ENCODE data around the gene GLRX2.

Gene GLRX2

DNA sequence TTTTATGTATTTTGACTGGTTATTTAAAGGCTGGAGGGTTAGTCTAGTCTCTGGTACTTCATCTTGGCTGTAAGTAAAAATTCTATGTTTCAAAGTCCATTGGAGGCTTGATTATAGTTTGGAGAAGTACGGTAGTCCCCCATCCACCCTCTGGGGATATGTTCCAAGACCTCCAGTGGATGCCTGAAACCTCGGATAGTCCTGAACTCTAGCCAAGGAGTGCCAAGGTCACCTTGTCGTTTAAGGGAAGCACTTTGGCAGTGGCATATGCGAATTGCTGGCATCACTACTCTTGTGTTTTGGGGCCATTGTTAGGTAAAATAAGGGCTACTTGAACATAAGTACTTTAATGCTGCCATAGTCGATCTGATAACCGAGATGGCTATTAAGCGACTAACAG is 35.0 kb upstream of the GLRX2 start:
- no peak overlapping the region for H3K4me2 ChIP-seq (ENCODE audit: low read depth, low read length, poor library complexity, severe bottlenecking)
- TF ChIP-seq, protein P1, sequence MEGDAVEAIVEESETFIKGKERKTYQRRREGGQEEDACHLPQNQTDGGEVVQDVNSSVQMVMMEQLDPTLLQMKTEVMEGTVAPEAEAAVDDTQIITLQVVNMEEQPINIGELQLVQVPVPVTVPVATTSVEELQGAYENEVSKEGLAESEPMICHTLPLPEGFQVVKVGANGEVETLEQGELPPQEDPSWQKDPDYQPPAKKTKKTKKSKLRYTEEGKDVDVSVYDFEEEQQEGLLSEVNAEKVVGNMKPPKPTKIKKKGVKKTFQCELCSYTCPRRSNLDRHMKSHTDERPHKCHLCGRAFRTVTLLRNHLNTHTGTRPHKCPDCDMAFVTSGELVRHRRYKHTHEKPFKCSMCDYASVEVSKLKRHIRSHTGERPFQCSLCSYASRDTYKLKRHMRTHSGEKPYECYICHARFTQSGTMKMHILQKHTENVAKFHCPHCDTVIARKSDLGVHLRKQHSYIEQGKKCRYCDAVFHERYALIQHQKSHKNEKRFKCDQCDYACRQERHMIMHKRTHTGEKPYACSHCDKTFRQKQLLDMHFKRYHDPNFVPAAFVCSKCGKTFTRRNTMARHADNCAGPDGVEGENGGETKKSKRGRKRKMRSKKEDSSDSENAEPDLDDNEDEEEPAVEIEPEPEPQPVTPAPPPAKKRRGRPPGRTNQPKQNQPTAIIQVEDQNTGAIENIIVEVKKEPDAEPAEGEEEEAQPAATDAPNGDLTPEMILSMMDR (IDR thresholded peaks at IDR 0.05; ENCODE audit: insufficient read depth, low read length, poor library complexity, severe bottlenecking), result no peak
- TF ChIP-seq EZH2phosphoT487 (conservative IDR thresholded peaks at IDR 0.05; ENCODE audit: low read length), result no peak
- no peak overlapping the region for H3K9ac ChIP-seq (ENCODE audit: low read length)
- no peak overlapping the region for H3K4me3 ChIP-seq (ENCODE audit: insufficient read depth, low read length, poor library complexity, severe bottlenecking)
- no peaks in the 10 kb centered on the region for H3K9me2 ChIP-seq (replicated peaks; ENCODE audit: insufficient read depth, low read length)
- no peaks in the 10 kb centered on the region for H3K27me3 ChIP-seq (ENCODE audit: low read length)
- H3K9me3 ChIP-seq (ENCODE audit: insufficient read depth, low read length), result no peaks in the 10 kb centered on the region
- H3K79me2 ChIP-seq (ENCODE audit: insufficient read depth, low read length), result peaks cover 38% of the 10 kb centered on the region
- H4K20me1 ChIP-seq (ENCODE audit: low read depth, low read length), result no peaks in the 10 kb centered on the region
- no peak overlapping the region for H2AFZ ChIP-seq (ENCODE audit: low read depth, low read length, severe bottlenecking)
- H3K27ac ChIP-seq (ENCODE audit: low read depth, low read length), result no peak overlapping the region
- H3F3A ChIP-seq (ENCODE audit: insufficient read depth), result peaks cover 6% of the 10 kb centered on the region; the same call in 1 of the 2 replicates
- peaks cover 58% of the 10 kb centered on the region for H3K36me3 ChIP-seq (ENCODE audit: low read length)

DNA sequence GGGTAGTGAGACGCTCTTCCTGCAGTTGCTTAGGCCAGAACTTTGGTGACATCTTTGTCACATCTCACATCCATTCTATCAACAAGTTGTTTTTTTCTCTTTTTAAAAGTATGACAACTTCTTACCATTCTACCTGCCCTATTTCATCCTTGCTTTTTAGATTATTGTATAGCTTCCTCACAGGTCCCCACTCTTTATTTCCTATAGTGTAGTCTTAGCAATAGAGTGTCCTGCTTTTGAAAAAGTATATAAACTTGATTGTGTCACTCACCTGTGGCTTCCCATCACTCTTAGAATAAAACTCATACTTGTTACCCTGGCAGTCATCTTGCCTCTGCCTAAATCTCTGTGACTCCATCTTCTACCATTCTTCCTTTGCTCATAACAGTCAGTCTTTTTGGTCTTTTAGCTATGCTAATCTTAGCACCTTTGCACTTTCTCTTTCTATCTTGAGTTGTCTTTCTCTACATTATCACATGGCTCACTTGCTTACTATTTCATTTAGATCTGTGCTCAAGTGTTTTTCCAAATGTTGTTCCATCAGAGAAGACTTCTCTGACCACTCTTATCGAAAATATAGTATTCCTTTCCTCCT is 26.1 kb upstream of the GLRX2 start:
- Histone ChIP-seq H3K4me2 (ENCODE audit: low read depth, low read length, poor library complexity, severe bottlenecking) (no peak overlapping the region), H3K27ac (ENCODE audit: low read depth, low read length) (no peak overlapping the region), H3K4me3 (ENCODE audit: insufficient read depth, low read length, poor library complexity, severe bottlenecking) (no peak overlapping the region), H3K79me2 (ENCODE audit: insufficient read depth, low read length) (peaks cover 71% of the 10 kb centered on the region), H3K9me2 (replicated peaks; ENCODE audit: insufficient read depth, low read length) (no peaks in the 10 kb centered on the region), H2AFZ (ENCODE audit: low read depth, low read length, severe bottlenecking) (no peak overlapping the region), H3K27me3 (ENCODE audit: low read length) (no peaks in the 10 kb centered on the region), H3F3A (ENCODE audit: insufficient read depth) (no peaks in the 10 kb centered on the region), H3K9ac (ENCODE audit: low read length) (no peak overlapping the region), H3K36me3 (ENCODE audit: low read length) (peaks cover 54% of the 10 kb centered on the region), H3K9me3 (ENCODE audit: insufficient read depth, low read length) (no peaks in the 10 kb centered on the region), H4K20me1 (ENCODE audit: low read depth, low read length) (no peaks in the 10 kb centered on the region; the same call in 1 of the 2 replicates)
- TF ChIP-seq, protein P1 (IDR thresholded peaks at IDR 0.05; ENCODE audit: insufficient read depth, low read length, poor library complexity, severe bottlenecking), result no peak
- TF ChIP-seq EZH2phosphoT487 (conservative IDR thresholded peaks at IDR 0.05; ENCODE audit: low read length), result no peak

DNA sequence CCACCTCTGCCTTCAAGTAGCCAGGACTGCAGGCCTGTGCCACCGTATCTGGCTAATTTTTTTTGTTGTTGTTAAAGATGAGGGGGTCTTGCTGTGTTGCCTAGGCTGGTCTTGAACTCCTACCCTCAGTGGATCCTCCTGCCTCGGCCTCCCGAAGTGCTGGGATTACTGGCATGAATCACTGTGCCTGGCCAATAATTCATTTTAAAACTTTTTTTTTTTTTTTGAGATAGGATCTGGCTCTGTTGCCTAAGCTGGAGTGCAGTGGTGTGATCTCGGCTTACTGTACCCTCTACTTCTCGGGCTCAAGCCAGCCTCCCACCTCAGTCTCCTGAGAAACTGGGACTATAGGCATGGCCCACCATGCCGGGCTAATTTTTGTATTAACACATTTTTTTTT is 20.2 kb upstream of the GLRX2 start:
- H3K4me3 ChIP-seq (ENCODE audit: insufficient read depth, low read length, poor library complexity, severe bottlenecking), result no peak overlapping the region
- H2AFZ ChIP-seq (ENCODE audit: low read depth, low read length, severe bottlenecking), result no peak overlapping the region
- peaks cover 10% of the 10 kb centered on the region; the same call in 1 of the 2 replicates for H4K20me1 ChIP-seq (ENCODE audit: low read depth, low read length)
- peaks cover 22% of the 10 kb centered on the region; the same call in 1 of the 2 replicates for H3K36me3 ChIP-seq (ENCODE audit: low read length)
- H3K27ac ChIP-seq (ENCODE audit: low read depth, low read length), result no peak overlapping the region
- H3K9me3 ChIP-seq (ENCODE audit: insufficient read depth, low read length), result no peaks in the 10 kb centered on the region
- H3K79me2 ChIP-seq (ENCODE audit: insufficient read depth, low read length), result peaks cover 70% of the 10 kb centered on the region
- H3K9ac ChIP-seq (ENCODE audit: low read length), result no peak overlapping the region
- H3K4me2 ChIP-seq (ENCODE audit: low read depth, low read length, poor library complexity, severe bottlenecking), result no peak overlapping the region
- TF ChIP-seq EZH2phosphoT487 (conservative IDR thresholded peaks at IDR 0.05; ENCODE audit: low read length), result no peak
- TF ChIP-seq, protein P1 (IDR thresholded peaks at IDR 0.05; ENCODE audit: insufficient read depth, low read length, poor library complexity, severe bottlenecking), result no peak
- H3F3A ChIP-seq (ENCODE audit: insufficient read depth), result peaks cover 19% of the 10 kb centered on the region
- H3K9me2 ChIP-seq (replicated peaks; ENCODE audit: insufficient read depth, low read length), result no peaks in the 10 kb centered on the region
- no peaks in the 10 kb centered on the region for H3K27me3 ChIP-seq (ENCODE audit: low read length)

Data from SU-DHL-6 (cell line).